ENCODE measurements around the gene PEF1.

Gene PEF1, protein sequence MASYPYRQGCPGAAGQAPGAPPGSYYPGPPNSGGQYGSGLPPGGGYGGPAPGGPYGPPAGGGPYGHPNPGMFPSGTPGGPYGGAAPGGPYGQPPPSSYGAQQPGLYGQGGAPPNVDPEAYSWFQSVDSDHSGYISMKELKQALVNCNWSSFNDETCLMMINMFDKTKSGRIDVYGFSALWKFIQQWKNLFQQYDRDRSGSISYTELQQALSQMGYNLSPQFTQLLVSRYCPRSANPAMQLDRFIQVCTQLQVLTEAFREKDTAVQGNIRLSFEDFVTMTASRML

DNA sequence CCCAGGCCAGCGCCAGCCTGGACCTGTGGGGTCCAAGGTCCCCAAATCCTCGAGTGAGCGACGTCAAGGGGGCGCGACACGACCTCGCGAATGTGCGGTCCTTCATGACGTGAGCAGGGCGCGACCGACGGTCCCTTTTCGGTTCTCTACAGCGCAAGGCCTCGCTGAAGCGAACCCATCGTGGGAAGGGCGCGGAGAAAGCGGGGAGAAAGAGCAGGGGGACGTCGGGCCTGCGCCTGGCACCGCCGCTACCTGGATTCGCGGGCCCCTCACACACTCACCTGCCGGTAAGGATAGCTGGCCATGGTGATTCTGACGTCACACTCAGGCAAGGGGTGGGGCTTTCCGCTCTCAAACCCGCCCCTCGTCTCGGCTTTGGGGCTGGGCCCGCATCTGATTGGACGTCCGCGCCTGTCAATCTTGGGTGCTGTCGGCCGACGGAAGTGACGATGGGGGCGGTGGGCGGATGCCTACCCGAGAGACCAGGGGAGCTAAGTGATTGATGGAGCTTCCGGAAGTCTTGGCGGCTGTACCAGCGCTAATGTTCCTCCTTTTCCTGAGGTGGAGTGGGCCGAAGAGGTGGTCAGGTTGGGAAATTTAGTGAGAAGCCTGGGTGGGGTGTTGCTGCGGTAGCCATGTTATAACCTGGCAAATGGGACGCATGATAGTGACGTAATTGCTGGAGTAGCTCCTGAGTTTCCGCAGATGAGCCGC is at the start of gene PEF1:
PEF1 (minus strand) TSS at position 317 of the 714 bp plus-strand sequence; CDS start at position 305, 12 bp downstream.
- DNase-seq: peak; percentile 86 to 99 (median 96)

DNA sequence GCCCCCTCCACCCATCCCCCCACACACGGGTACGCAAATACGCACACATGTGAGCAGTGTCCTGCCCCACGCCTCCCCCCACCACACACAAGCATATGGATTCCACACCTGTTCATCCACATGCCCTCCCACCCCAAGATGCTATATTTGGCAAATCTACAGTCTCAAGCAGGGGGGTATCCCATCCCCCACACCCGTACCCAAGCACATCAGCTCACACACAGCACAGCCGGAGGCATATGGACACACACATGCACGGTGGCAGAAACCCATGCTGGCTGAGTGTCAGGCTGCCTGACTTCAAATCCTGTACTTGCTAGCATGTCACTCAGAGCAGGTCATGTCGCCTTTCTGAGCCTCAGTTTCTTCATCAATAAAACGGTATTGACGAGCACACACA is 48.6 kb upstream of the PEF1 start:
- DNase-seq: no peak

DNA sequence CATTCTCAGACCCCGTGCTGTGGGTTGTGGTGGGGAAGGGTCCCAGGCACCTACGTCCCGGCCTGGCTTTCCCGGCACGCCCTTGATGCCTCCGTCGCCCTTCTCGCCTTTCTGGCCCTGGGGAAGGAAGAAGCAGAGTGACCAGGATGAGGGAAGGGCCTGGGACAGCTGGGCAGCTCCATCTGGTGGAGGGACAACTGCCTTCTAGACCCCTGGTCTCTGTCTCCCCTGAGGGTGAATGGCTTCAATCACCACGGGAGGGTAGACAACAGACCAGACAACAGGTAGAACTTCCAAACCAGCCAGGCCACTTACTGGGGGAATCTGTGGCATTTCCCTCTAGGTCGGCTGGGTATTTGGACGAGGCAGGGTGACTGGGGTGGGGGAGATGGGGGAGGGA is 47.3 kb upstream of the PEF1 start:
- DNase-seq: no peak

DNA sequence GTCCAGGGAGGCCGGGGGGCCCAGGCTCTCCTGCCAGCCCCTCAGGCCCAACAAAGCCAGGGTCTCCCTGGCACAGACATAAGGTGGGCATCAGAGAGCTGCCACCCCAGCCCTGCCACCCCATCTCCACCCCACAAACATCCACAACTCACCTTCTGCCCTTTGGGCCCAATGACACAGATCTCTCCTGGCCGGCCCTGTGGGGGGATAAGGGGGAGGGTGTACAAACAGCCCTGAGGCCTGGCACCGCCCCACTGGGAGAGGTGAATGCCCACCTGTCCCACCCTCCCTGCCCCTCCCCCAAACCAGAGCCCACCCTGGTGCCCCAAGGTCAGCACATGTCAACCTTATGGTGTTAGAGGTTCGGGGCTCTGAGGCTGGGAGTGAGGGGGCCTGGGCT is 46.8 kb upstream of the PEF1 start:
- no peak for DNase-seq

DNA sequence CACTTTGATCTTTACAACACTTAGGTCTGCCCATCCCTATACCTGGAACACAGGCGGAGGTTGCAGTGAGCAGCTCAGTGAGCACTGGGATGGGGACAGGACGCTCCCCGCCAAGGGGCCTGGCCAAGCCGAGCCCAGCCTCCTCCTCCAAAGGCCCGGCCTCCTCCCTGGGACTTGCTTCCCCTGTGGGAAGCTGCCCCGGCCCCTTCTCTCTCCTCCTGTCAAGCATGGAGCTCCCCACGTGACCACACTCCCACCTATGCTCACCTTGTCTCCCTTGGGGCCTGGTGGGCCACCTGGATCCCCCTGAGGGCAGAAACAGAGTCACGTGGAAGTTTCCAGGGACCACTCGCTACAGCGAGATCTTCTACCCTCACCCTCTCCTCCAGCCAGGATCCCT is 46.2 kb upstream of the PEF1 start:
- no peak for DNase-seq

DNA sequence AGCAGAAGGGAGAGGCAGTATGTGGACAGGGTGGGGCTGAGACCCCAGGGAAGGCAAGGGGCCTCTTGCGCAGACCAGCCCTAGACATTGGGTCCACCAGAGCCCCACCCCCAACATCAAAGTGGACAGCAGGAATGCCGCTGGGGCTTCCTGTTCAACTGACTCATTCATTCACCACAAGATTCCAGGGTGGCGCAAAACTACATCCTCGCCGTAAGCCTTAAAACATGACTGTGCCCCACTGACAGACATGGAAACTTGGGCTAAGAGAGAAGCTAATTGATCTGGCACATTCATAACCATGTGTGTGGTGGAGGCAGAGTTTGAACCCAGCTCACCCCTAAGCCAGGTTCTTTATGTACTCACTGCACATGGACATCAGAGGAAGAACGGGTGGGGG is 45.2 kb upstream of the PEF1 start:
- no peak for DNase-seq

DNA sequence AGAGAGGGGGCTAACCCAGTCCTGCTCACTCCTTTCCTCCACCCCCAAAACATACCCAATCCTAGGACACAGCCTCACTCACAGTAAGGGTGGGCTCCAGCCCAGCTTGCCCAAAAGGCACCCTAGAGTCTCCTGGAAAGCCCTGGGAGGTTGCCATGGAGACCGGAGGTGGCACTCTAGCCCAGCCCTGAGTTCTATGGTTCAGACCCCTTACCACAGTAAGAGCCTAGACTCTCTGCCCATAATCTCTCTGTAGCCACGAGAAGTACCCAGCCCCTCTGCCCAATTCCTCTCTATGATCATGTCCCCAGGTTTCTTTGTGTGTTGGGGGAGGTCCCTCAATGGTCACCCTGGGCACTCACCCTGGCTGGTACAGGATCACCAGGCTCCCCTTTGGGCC is 44.7 kb upstream of the PEF1 start:
- DNase-seq: no peak

DNA sequence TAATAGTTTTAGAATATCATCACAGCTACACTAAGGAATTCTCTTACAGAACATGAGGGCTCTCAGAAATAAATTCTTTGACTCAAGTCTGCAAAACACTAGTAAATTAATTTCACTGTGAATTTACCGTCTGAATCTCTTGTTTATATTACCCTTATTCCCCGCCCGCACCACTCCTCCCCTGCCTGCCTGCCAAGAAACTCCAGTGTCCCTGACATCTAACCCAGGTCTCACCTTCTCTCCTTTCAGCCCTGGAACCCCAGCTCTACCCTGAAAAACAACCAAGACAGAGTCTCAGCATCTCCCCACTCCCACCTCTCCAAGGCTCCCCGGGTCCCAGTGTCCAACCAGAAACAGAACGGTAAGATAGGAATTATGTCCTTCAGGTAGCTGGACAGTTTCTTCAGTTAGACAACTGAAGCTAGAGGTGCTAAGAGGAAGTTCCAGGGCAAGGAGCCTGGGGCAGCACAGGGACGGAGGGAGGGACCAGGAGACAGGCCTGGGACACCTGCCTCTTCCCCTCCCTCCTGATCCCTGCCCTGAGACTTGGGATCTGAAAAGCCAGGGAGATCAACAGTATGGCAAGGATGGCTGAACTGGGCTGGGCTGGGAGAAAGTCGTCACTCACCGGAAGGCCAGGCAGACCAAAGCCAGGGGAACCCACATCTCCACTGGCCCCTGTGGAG is 43.7 kb upstream of the PEF1 start:
- no peak for DNase-seq

DNA sequence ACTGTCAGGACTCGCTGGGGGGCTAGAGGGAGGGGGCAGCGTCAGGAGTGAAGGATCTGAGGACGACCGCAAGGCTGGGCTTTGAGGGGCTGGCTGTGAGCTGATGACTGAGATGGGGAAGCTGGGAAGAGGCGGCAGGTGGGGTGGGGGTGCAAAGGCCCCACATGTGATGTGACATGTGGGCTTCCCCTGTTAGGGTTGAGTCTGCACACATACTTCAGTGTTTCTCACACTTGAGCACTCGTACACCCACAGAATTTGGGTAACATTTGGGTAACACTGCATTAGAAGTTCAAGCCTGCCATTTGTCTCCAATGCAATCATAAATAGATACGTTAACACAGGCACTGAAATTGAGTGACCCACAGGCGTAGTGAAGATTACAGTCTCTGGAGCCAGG is 42.9 kb upstream of the PEF1 start:
- no peak for DNase-seq

DNA sequence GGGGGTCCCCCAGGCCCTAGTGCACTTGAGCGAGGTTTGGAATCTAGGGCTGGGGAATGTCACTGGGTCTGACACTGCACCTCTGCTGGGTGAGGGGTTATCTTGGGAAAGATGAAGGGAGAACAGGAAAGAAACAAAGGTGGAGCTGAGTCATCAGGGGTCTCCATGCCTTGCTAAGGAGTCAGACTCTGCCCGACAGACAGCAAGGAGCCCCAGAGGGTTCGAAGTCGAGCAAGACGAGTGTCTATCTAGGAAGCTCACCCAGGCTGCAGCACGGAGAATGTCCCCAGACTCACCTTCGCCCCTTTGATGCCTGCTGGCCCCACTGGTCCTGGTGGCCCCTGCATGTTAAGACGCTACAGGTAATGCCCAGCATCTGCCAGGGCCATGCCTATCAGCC is 41.1 kb upstream of the PEF1 start:
- DNase-seq: no peak

DNA sequence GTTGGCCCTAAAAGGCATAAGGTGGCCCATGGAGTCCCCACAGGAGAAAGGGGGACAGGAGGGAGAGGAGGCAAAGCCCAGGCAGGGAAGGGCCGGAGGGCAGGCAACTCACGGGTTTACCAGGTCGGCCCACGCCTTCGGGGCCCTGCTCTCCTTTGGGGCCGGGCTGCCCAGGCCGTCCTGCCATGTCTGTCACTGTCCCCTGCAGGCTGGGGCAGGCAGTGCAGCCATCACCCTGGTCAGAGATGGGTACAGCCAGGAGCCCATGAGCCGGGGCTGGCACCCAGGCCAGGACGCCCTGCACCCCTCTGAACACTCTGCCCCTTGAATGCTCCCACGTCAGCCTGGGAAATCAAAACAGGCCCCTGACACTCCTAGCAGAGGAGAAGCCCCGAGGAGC is 39.3 kb upstream of the PEF1 start:
- DNase-seq: no peak

DNA sequence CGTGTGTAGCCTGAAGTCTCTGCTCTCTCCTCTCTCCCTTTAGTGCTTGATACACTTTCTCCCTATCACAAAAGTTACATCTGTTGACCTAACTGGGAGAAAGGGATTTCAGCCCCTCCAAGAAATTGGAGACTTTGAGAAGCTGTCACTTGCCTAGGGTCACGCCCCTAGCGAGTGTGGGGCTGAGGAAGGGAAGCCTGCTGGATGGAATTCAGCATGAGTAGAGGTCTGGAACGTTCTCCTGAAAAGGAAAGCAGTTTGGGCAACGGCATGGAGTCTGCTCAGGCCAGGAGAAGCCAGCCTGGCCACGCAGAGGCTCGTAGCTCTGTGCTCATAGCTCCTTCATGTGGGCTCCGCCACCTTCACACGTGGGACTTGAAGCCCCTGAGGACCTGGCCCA is 36.7 kb upstream of the PEF1 start:
- DNase-seq: no peak

DNA sequence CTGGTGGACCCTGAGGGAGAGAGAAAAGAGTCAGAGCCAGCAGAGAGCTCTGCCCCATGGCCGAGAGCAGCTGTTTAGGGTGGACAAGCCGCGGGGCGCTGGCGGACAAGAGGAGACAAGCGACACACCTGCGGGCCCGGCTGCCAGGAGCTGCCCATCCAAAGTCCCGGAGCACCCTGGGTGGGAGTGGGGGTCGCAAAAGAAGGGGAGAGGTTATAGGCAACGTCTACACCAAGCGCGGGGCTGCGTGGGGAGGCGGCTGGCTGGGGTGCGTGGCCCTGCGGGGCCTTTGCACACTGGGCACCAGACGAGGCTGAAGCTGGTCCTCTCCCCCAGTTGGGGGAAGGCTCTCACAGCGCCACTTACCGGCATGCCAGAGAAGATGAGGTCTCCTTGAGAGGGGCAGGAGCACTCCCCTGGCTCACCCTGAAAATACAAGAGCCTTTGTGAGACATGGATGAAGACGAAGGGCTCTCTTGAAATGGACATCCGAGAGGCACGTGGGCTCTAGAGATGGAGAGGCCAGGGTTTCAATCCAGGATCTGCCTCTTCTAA is 35.1 kb upstream of the PEF1 start:
- no peak for DNase-seq

DNA sequence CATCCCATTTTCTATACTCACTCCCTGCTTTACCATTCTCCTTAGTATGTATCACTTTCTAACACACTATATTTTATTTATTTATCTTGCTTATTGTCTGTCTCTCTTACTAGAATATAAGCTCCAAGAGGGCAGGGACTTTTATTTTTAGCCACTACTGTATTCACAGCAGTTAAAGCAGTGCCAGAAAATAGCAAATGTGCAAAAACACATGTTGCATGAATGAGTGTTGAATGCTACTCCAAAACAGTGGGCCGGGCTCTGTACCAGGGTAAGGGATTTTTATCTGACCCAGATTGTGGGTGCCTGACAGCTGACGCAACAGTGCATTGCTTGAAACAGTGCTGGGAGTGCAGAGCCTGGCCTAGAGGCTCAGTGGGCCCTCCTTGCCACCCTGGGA is 34.4 kb upstream of the PEF1 start:
- no peak for DNase-seq

DNA sequence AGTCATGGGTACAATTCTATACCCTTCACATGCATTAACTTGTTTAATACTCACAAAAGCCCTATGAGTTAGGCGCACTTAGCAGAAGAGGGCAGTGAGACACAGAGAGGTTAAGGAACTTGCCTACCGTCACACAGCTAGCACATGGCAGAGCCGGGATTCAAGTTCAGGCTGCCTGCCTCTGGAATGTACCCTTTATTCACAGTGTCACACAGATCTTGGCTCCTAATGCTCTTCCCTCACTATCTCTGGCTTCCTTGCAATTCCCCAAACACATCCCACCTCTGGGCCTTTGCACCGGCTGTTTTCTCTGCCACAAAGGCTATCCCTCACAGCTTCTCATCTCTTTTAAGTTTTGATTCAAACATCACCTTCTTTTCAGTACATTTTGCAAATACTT is 34.0 kb upstream of the PEF1 start:
- DNase-seq: no peak

DNA sequence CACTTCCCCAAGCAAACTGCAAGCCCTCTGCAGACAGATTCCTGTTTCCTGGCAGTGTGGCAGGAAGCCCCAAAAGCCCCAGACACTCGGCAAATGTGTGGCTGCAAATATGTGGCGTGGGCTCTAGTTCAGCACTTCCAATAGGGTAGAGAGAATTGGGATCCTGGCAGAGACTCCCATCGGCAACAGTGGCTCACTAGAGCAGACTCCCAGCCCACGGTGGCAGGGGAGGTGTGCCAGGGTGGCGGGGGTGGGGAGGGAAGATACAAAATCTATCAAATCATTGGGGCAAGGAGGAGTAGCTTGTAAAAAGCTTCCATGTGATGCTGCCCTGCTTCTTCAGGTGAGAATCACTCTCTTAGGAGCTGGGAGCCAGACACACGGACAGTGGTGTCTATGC is 33.3 kb upstream of the PEF1 start:
- DNase-seq: peak in 1 of 14 donors; percentile 18

DNA sequence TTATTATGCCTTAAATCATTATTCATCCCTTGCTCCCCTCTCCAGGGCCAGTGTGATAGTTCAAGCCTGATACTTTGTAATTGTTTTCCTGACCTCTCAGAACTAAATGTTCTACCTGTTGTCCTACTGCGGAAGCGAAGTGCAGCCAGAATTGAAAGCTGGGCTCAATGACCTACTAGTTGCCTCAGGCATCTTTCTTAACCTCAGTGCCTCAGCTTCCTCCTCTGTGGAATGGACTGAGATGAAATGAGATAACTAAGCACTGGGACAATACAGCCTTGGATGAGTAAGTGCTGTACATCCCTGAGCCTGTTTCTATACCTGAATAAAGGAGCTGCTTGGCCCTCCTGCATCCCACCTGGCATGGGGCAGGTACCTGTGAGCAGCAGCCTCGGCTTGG is 32.7 kb upstream of the PEF1 start:
- DNase-seq: no peak

DNA sequence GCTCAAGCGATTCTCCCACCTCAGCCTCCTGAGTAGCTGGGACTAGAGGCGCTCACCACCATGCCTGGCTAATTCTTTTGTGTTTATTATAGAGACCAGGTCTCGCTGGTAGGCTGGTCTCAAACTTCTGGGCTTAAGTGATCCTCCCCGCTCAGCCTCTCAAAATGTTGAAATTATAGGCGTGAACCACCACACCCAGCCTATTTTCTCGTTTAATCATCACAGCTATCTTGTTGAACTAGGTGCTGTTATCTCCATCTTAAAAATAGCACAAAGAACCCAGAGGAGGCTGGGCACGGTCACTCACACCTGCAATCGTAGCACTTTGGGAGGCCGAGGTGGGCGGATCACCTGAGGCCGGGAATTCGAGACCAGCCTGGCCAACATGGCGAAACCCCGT is 31.1 kb upstream of the PEF1 start:
- no peak for DNase-seq

DNA sequence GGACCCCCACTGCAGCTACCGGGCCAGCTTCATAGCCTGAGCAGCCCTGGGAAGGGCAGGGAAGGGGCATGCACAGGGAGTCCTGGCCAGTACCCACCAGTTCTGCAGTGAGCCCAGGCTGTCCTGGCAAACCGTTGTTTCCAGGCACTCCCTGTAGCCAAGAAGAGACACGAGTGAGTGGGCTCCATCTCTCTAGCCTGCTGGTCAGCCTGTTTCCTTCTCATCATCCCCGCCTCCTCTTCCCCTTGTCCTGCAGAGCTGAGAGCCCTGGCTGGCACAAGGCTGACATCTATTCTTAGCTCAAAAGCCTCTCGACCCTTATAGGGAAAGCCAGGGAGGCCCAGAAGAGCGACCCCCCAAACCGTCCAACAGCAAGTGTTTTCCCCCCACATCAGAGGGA is 30.5 kb upstream of the PEF1 start:
- DNase-seq: peak in 1 of 14 donors; percentile 15

DNA sequence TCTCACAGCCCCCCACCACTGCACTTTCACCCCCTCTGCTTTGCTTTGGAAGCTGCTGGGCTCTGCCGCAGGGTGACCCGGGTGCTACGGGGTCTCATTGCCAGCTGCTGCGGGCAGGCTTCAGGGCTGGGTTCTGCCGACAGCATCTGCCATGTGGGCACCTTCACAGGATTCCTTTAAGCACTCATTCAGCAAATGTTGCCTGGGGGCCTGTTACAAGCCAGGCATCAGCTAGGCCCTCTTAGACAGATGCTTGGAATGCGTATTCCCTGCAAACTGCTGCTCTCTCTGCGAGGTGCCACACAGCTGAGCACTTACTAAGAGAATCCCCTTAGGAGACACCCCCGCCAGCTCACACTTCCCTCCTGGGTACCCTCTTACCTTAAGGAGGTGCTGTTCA is 29.9 kb upstream of the PEF1 start:
- DNase-seq: no peak

DNA sequence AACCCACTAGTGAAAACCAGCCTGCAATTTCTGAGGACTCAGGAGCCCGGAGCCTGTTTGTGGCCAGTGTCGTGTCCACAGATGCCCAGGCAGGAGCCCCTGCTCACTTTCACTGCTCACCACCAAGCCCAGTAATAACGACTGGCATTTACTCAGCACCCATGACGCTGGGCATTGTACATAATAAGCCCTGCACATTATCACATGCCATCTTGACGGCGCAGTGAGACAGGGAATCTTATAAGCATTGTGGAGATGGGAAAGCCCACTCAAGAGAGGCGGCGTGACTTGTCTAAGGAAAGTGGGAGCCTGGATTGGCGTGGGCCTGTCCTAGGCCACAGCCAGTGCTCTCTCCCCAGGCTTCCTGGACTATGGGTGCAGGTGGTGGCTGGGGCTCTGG is 28.8 kb upstream of the PEF1 start:
- DNase-seq: no peak

DNA sequence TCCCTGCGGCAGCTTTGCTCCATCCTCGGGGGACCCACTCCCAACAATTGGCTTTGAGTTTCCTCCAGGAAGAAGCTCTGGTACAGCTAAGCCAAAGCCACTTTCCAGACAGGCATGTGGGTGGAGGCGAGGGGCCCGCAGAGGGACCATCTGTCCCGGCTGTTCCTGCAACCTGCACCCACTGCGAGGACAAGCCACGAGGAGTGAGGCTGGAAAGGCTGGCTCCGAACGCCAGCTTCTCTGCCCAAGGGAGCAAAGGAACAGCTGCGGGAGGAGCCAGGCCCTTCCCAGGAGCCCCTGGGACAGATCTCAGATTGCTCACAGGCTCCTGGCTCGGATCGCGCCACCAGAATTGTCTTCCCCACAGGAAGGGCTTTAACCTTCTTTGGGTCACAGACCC is 28.3 kb upstream of the PEF1 start:
- DNase-seq: peak in 2 of 14 donors; percentile 35 to 87

DNA sequence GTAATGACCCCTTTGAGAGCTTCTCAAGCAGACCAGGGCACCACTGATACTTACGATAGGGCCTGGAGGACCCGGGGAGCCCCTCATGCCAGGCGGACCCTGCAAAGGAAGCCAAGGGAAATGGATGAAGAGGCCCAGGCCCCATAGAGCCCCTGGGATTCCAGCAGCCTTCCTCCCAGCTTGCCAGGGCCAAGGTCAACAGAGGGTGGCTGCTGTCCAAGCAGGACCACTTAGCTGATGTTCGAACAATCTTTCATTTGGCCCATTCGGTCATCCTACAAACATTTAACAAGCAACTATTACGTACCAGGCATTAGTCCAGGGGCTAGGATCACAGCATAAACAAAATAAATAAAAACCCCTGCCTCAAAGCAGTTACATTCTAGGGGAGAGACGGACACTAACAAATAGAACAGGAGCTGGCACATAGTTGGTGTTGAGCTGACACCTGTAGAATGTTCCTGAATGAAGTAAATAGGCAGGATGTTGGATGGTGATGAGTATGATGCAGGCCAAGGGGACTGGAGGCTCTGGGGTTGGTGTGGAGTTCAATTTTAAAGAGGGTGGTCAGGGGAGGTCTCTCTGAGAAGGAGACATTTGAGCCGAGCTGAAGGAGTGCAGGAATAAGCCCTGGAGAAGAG is 27.0 kb upstream of the PEF1 start:
- no peak for DNase-seq

All from C1 segment of cervical spinal cord (tissue), 14 donors.